Measurements from ENCODE around the gene CACNG7. TPM values are rescaled to one million over a fixed set of nuclear protein-coding genes. Genes with fewer than 3 reads are reported as not detected.
A peak's percentile ranks its signal among the peaks of the same experiment; 100 is the strongest.

The CACNG7 gene
- total RNA-seq, 1 donor from 2014 or later: not detected

DNA sequence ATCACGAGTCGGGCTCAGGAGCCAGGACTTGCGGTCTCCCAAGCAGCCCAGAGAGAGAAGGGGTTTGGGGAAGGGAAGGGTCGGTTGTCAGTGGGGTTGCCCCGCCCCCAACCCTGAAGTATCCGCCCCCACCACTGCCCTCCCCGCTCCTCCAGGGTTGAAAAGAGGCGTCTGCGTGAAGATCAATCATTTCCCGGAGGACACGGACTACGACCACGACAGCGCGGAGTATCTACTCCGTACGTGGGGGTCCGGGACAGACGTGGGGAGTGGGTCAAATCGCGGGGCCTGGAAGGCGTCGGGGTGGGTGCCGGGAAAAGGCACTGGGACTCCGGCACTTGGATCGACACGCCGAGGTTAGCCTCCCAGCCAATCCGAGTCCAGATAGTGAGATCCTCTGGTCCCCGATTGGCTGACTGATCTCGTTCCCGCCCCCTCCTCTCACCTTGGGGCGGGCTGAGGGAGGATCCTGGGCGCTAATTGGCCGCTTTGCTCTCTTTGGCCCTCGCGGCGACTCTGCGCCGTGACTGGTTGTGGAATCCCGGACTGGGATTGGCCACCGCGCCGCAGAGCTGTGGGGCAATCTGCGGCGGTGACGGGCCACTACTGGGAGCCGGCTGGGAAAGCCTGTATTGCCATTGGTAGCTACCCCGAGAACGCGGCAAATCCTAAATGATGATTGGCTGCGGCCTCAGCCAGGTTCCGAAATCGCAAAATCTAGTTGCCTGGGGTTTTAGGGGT, 69.1 kb downstream of the CACNG7 start:
- peak overlapping the region; percentile 40 for H3K4me3 Mint-ChIP-seq (ENCODE audit: low read depth)
- H3K36me3 Mint-ChIP-seq (ENCODE audit: low read depth): peaks cover 10% of the 10 kb centered on the region
- H3K27me3 Mint-ChIP-seq (ENCODE audit: low read depth): peaks cover 44% of the 10 kb centered on the region
- peaks cover 17% of the 10 kb centered on the region for H3K9me3 Mint-ChIP-seq
- intact Hi-C loops (cut with micrococcal nuclease): loop anchor here (1.0 to 10.0 kb wide), 2 partner anchors 47 to 70 kb away; no protein-coding TSS in a partner anchor
- H3K27ac Mint-ChIP-seq: no peak overlapping the region
- H3K4me1 Mint-ChIP-seq (ENCODE audit: low read depth): peaks cover 11% of the 10 kb centered on the region
- DNase-seq (ENCODE audit: low spot score): no peak

DNA sequence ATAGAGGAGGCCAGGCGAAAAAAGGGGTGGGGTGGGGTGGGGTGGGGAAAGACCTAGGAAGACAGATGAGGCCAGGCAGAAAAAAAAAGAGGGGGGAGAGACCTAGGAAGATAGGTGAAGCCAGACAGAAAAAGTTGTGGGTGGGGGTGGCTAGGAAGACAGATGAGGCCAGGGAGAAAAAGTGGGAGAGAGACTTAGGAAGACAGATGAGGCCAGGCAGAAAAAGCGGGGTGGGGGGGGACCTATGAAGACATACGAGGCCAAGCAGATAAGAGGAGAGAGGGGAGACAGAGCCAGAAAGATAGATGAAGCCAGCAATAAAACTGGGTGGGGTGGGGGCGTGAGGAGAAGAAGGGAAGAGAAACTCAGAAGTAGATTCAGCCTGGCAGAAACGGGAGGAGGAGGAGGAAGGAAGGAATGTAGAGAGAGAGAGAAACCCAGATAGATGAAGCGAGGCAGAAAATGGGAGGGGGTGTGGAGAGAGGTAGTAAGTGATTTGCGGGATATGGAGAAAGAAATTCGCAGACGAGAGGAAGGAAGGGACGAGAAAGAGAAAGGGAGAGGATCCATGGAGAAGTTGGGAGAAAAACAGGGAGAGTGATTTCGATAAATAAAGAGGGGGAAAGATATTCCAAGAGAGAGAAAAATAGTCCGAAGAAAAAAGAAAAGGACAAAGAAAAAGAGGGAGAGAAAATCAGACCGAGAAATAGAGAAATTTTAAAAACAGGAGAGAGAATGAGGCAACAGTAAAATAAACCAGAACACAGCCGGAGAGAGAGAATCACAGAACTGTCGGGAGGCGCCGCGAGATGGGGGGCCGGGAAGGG, 70.1 kb downstream of the CACNG7 start:
- peaks cover 17% of the 10 kb centered on the region for H3K9me3 Mint-ChIP-seq
- peak overlapping the region; percentile 57 for H3K4me3 Mint-ChIP-seq (ENCODE audit: low read depth)
- DNase-seq (ENCODE audit: low spot score): no peak
- intact Hi-C loops (cut with micrococcal nuclease): loop anchor here (10.0 kb wide), 1 partner anchor 46 kb away; no protein-coding TSS in a partner anchor
- H3K27ac Mint-ChIP-seq: no peak overlapping the region
- peaks cover 44% of the 10 kb centered on the region for H3K27me3 Mint-ChIP-seq (ENCODE audit: low read depth)
- H3K36me3 Mint-ChIP-seq (ENCODE audit: low read depth): peaks cover 10% of the 10 kb centered on the region
- H3K4me1 Mint-ChIP-seq (ENCODE audit: low read depth): peaks cover 11% of the 10 kb centered on the region

DNA sequence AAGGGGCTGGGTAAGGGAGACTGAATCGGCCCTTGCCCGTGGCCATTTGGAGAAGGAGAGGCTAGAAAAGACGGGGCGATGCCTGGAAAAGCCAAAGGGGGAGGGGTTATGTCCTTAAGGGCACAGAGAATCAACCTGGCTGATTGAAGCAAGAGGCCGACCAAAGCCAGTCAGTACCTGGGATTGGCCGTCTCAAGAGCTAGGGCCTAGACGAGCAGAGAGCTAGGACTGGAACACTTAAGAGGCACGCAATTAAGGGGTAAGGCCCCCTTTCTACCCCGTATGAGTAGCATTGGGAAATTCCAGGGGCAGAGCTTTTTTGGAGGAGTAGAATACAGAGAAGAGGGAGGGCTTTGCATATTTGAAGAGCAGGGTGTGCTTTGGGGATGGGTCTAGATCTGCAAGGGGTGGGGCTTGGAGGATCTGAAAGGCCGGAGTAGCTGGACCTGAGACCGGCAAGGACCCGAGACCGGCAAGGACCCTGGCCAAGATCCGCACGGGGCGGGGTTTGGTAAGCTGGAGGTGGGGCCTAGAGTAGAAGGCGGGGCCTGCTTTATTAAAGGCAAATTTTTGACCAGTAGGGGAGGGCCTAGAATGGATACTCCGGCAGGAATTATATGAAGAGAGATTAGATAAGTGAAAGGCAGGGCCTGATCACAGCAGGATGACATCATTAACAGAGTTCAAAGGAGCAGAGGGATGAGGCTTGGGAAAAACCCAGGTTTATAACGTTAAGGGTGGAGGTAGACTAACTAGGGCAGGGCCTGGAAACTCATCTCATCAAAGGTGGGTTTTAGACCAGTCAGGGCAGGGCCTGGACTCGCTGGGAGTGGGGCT, 71.7 kb downstream of the CACNG7 start:
- Mint-ChIP-seq H3K36me3 (ENCODE audit: low read depth) (peaks cover 10% of the 10 kb centered on the region), H3K27ac (no peak overlapping the region), H3K27me3 (ENCODE audit: low read depth) (peaks cover 44% of the 10 kb centered on the region), H3K4me1 (ENCODE audit: low read depth) (peaks cover 11% of the 10 kb centered on the region), H3K9me3 (peaks cover 17% of the 10 kb centered on the region), H3K4me3 (ENCODE audit: low read depth) (peak overlapping the region; percentile 64)
- intact Hi-C loops (cut with micrococcal nuclease): no loop called here
- DNase-seq (ENCODE audit: low spot score): no peak

DNA sequence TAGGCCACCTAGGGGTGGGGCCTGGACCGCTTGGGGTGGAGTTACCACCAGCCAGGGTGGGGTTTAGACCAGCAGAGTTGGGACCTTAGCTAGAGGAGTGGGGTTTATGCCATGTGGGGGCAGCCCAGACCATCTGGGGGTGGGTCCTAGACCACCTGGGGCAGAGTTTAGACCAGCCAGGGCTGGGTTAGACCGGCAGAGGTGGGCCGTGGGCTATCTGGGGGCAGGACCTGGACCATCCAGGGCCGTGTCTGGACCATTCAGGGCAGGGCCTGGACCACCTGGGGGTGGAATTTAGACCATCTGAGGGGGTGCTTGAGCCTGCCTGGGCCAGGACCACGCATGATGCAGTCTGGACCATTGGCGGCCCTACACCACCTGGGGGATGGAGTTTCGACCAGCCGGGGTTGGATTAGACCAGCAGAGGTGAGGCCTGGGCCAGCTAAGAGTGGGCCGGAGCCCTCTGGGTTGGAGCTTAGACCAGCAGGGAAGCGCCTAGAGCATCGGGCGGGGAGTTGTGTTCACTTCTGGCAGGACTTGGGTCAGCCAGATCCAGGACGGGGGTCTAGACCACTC, 72.4 kb downstream of the CACNG7 start:
- Mint-ChIP-seq H3K4me3 (ENCODE audit: low read depth) (no peak overlapping the region), H3K4me1 (ENCODE audit: low read depth) (peaks cover 11% of the 10 kb centered on the region), H3K9me3 (peaks cover 17% of the 10 kb centered on the region), H3K27ac (no peak overlapping the region), H3K36me3 (ENCODE audit: low read depth) (peaks cover 10% of the 10 kb centered on the region), H3K27me3 (ENCODE audit: low read depth) (peaks cover 44% of the 10 kb centered on the region)
- intact Hi-C loops (cut with micrococcal nuclease): no loop called here
- no peak for DNase-seq (ENCODE audit: low spot score)

DNA sequence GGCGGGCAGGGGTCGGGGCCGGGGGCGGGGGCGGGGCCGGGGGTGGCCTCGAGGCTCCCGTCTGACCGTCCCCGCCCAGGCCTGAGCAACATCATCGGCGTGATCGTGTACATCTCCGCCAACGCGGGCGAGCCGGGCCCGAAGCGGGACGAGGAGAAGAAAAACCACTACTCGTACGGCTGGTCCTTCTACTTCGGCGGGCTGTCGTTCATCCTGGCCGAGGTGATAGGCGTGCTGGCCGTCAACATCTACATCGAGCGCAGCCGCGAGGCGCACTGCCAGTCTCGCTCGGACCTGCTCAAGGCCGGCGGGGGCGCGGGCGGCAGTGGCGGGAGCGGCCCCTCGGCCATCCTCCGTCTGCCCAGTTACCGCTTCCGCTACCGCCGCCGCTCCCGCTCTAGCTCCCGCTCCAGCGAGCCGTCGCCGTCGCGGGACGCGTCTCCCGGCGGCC, 72.9 kb downstream of the CACNG7 start:
- Mint-ChIP-seq H3K27me3 (ENCODE audit: low read depth) (peaks cover 40% of the 10 kb centered on the region), H3K36me3 (ENCODE audit: low read depth) (peaks cover 10% of the 10 kb centered on the region), H3K9me3 (peaks cover 17% of the 10 kb centered on the region), H3K27ac (no peak overlapping the region), H3K4me3 (ENCODE audit: low read depth) (no peak overlapping the region), H3K4me1 (ENCODE audit: low read depth) (peaks cover 11% of the 10 kb centered on the region)
- intact Hi-C loops (cut with micrococcal nuclease): no loop called here
- DNase-seq (ENCODE audit: low spot score): no peak

DNA sequence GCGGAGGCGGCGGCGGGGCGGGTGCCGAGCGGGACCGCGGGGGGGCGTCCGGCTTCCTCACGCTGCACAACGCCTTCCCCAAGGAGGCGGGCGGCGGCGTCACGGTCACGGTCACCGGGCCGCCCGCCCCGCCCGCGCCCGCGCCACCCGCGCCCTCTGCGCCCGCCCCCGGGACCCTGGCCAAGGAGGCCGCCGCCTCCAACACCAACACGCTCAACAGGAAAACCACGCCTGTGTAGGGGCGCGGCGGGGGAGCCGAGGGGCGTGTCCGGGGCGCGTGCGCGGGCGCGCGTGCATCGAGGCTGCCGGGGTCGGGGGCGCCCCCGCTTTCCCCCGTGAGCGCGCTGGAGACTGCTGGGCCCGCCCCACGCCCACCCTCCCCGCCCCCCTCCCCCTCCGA, 73.5 kb downstream of the CACNG7 start:
- Mint-ChIP-seq H3K4me3 (ENCODE audit: low read depth) (no peak overlapping the region), H3K27ac (no peak overlapping the region), H3K36me3 (ENCODE audit: low read depth) (peaks cover 10% of the 10 kb centered on the region), H3K27me3 (ENCODE audit: low read depth) (peaks cover 37% of the 10 kb centered on the region), H3K4me1 (ENCODE audit: low read depth) (peaks cover 11% of the 10 kb centered on the region), H3K9me3 (peaks cover 17% of the 10 kb centered on the region)
- no peak for DNase-seq (ENCODE audit: low spot score)
- intact Hi-C loops (cut with micrococcal nuclease): no loop called here

DNA sequence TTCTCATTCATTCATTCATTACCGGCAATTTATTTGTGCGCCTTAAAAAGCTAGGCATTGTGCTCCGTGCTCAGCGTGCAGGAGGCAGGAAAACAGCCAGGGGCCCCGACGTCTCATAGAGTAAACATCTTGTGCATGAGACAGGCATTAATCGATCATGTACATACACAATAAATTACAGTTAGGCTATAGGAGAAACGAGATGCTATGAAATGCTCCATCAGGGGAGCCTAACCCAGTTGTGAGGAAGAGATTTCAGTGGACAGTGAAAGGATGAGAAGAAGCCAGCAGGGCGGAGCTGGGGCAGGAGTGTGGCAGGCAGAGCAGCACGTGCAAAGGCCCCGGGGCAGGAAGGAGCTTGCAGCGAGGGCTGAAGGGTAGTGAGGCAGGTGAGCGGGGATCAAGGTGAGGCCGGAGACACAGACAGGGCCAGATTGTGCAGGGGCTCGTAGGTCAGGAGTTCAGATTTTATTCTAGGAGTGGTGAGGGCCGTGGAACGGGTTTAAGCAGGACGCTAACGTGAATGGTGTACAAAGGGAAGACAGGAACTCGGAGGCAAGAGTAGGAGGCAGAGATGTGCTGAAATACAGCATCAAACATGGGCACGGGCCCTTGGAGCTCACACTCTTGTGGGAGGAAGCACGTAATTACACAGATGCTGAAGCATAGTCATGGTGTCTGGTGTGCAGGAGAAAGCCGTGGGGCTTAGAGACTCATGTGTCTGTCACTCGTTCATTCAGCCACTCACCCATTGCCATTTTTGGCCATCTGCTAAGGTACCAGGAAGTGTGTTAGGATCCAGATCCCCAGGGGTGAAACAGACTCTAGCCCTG, 74.6 kb downstream of the CACNG7 start:
- Mint-ChIP-seq H3K27ac (no peak overlapping the region), H3K9me3 (peaks cover 17% of the 10 kb centered on the region), H3K4me3 (ENCODE audit: low read depth) (no peak overlapping the region), H3K27me3 (ENCODE audit: low read depth) (peaks cover 28% of the 10 kb centered on the region), H3K4me1 (ENCODE audit: low read depth) (peaks cover 11% of the 10 kb centered on the region), H3K36me3 (ENCODE audit: low read depth) (peaks cover 10% of the 10 kb centered on the region)
- intact Hi-C loops (cut with micrococcal nuclease): no loop called here
- DNase-seq (ENCODE audit: low spot score): no peak

DNA sequence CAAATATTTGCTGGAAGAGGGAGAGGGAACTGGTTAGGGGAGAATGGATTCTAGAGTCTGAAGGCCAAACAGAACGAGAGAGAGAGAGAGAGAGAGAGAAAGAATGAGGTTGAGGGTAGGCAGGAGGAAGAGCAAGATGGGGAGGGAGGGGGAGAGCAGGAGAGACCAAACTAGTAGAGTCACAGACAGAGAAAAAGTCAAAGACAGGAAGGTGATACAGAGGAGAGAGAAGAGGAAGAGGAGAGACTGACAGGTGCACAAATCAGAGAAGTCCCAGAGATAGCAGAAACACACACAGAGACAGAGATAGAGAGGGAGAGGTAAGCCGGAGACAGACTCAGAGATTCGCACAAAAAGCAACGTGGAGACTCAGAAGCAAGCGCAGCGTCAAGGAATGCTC, 76.8 kb downstream of the CACNG7 start:
- no peak overlapping the region for H3K4me3 Mint-ChIP-seq (ENCODE audit: low read depth)
- H3K27ac Mint-ChIP-seq: no peak overlapping the region
- H3K4me1 Mint-ChIP-seq (ENCODE audit: low read depth): no peaks in the 10 kb centered on the region
- no peak for DNase-seq (ENCODE audit: low spot score)
- intact Hi-C loops (cut with micrococcal nuclease): no loop called here
- peaks cover 3% of the 10 kb centered on the region for H3K36me3 Mint-ChIP-seq (ENCODE audit: low read depth)
- H3K9me3 Mint-ChIP-seq: peaks cover 3% of the 10 kb centered on the region
- H3K27me3 Mint-ChIP-seq (ENCODE audit: low read depth): peaks cover 10% of the 10 kb centered on the region

DNA sequence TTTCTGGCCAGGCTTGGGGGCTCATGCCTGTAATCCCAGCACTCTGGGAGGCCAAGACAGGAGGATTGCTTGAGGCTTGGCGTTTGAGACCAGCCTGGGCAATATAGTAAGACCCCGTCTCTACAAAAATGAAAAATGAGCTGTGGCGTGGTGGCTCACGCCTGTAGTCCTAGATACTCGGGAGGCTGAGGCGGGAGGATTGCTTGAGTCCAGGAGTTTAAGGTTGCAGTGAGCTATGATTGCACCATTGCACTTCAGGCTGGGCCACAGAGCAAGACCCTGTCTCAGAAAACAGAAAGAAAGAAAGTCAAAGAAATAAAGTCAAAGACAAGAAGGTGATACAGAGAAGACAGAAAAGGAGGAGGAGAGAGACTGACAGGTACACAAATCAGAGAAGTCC, 79.9 kb downstream of the CACNG7 start:
- Mint-ChIP-seq H3K4me1 (ENCODE audit: low read depth) (peaks cover 1% of the 10 kb centered on the region), H3K36me3 (ENCODE audit: low read depth) (no peaks in the 10 kb centered on the region), H3K27me3 (ENCODE audit: low read depth) (peaks cover 19% of the 10 kb centered on the region), H3K27ac (no peak overlapping the region), H3K4me3 (ENCODE audit: low read depth) (no peak overlapping the region), H3K9me3 (no peaks in the 10 kb centered on the region)
- DNase-seq (ENCODE audit: low spot score): no peak
- intact Hi-C loops (cut with micrococcal nuclease): no loop called here

DNA sequence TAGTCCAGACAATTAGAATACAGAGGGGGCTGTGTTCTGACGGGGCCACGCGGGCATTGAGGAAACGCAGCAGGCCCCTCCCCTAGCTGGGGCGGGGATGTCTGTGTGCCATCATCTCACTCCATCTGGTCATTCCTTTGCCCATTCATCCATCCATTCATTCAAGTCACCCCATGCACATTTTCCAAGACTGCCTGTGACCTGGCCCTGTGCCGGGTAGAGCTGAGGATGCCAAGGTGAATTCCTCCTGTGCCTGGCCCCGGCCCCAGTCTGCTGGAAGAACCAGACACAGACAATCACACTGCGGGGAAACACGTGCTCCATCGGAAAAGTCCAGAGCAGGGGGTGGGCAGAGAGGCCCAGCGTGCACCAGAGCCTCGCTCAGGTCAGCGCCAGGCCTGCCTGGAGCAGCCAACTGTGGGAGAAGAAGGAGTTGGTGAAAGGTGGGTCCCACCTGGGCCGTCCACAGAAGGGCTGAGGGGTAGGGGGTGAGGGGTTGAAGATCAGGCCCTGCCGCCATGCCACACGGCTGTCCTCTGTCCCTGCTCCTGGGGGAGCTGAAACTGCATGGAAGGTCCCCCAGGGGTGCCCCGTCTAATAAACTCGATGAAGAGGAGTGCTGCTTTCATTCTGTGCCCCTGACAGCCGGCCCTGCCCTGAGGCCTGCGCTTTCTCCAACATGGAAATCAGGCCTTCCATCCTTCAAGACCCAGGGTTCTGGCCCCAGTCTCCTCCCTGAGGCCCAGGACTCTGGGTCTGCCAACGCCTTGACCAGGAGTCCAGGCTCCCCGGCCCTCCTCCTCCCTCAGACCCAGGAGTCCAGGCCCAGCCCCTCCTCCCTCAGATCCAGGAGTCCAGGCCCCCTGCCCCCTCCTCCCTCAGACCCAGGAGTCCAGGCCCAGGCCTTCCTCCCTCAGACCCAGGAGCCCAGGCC, 80.8 kb downstream of the CACNG7 start:
- Mint-ChIP-seq H3K36me3 (ENCODE audit: low read depth) (no peaks in the 10 kb centered on the region), H3K9me3 (no peaks in the 10 kb centered on the region), H3K4me1 (ENCODE audit: low read depth) (peaks cover 1% of the 10 kb centered on the region), H3K27ac (no peak overlapping the region), H3K4me3 (ENCODE audit: low read depth) (no peak overlapping the region), H3K27me3 (ENCODE audit: low read depth) (peaks cover 25% of the 10 kb centered on the region)
- no peak for DNase-seq (ENCODE audit: low spot score)
- intact Hi-C loops (cut with micrococcal nuclease): no loop called here
